BE2C (cell line): ENCODE data around the gene DNAJA4.
A peak's percentile ranks its signal among the peaks of the same experiment; 100 is the strongest.

Experiments used
- DNase-seq: peaks from one replicate; pipeline ENCODE4 v3.0.0-alpha.2; 2020
- H3K27me3 ChIP-seq: fragments of 250-450 bp; sonication (Bioruptor Pico); 2 replicates; pipeline ENCODE4 v1.5.1; 2020; ENCODE audit warnings: mild to moderate bottlenecking
- H3K36me3 ChIP-seq: fragments of 250-450 bp; sonication (Bioruptor Pico); 2 replicates; pipeline ENCODE4 v1.5.1; 2020; ENCODE audit warnings: mild to moderate bottlenecking
- H3K4me1 ChIP-seq: fragments of 250-450 bp; sonication (Bioruptor Pico); 2 replicates; pipeline ENCODE4 v1.5.1; 2020
- H3K4me3 ChIP-seq: 2 replicates; pipeline ENCODE4 v1.5.1; 2011; ENCODE audit warnings: low read depth, low read length
- H3K9me3 ChIP-seq: fragments of 250-450 bp; sonication (Bioruptor Pico); 2 replicates; pipeline ENCODE4 v1.5.1; 2020
- TF ChIP-seq, protein P1 (sequence below): IDR thresholded peaks from 2 replicates; pipeline ENCODE4 v1.5.1; 2012; ENCODE audit warnings: mild to moderate bottlenecking, low read depth, low read length

Gene DNAJA4

GRCh38 chr15:78315686-78316282 is 51.4 kb downstream of the DNAJA4 start:
- Histone ChIP-seq H3K4me3 (no peak overlapping the region), H3K4me1 (no peaks in the 10 kb centered on the region), H3K36me3 (no peaks in the 10 kb centered on the region), H3K9me3 (no peaks in the 10 kb centered on the region), H3K27me3 (no peaks in the 10 kb centered on the region)
- peak; percentile 67 for DNase-seq
- TF ChIP-seq, protein P1, sequence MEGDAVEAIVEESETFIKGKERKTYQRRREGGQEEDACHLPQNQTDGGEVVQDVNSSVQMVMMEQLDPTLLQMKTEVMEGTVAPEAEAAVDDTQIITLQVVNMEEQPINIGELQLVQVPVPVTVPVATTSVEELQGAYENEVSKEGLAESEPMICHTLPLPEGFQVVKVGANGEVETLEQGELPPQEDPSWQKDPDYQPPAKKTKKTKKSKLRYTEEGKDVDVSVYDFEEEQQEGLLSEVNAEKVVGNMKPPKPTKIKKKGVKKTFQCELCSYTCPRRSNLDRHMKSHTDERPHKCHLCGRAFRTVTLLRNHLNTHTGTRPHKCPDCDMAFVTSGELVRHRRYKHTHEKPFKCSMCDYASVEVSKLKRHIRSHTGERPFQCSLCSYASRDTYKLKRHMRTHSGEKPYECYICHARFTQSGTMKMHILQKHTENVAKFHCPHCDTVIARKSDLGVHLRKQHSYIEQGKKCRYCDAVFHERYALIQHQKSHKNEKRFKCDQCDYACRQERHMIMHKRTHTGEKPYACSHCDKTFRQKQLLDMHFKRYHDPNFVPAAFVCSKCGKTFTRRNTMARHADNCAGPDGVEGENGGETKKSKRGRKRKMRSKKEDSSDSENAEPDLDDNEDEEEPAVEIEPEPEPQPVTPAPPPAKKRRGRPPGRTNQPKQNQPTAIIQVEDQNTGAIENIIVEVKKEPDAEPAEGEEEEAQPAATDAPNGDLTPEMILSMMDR = peak; percentile 67

- H3K27me3 ChIP-seq = no peaks in the 10 kb centered on the region
- no peak overlapping the region for H3K4me3 ChIP-seq
- no peak for DNase-seq
- H3K4me1 ChIP-seq = no peaks in the 10 kb centered on the region
- H3K9me3 ChIP-seq = no peaks in the 10 kb centered on the region
- TF ChIP-seq, protein P1 = no peak
- H3K36me3 ChIP-seq = no peaks in the 10 kb centered on the region
Observed at GRCh38 chr15:78316283-78317083, 52.1 kb downstream of the DNAJA4 start.

DNA sequence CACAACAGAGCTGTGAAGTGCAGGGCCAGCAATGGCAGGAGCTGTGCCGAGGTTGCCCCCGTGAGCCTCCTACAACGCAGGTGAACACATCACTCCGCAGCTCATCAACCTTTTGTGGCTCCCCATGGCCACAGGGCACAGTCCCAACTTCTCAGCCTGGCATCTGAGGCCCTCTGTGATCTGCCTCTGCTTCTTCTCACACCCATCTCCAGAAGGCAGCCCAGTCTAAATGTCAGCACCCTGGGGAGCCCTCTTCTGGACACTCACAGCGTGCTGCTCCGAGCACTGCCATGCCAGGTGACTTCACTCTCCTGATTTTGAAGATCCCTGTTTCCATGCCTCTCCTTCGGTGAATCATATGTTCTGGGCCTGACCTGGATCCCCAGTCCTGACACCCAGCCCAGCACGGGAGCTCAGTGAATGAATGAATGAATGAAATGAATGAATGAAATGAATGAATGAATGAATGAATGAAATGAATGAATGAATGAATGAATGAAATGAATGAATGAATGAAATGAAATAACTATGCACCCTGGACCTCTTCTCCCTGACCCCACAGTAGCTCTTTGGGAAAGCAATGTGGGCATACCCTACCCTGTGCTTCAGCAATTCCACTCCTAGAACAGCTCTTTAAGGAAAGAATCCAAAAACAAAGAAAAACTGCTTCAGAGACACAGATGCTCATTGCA is 52.9 kb downstream of the DNAJA4 start:
- no peak overlapping the region for H3K4me3 ChIP-seq
- DNase-seq = peak; percentile 42
- no peaks in the 10 kb centered on the region for H3K9me3 ChIP-seq
- TF ChIP-seq, protein P1 = peak; percentile 44
- no peaks in the 10 kb centered on the region for H3K27me3 ChIP-seq
- peaks cover 8% of the 10 kb centered on the region for H3K4me1 ChIP-seq
- no peaks in the 10 kb centered on the region for H3K36me3 ChIP-seq

- TF ChIP-seq, protein P1 = no peak
- Histone ChIP-seq H3K4me3 (no peak overlapping the region), H3K27me3 (no peaks in the 10 kb centered on the region), H3K4me1 (peaks cover 15% of the 10 kb centered on the region), H3K9me3 (no peaks in the 10 kb centered on the region), H3K36me3 (no peaks in the 10 kb centered on the region)
- DNase-seq = no peak
Observed at GRCh38 chr15:78319588-78319987, 55.2 kb downstream of the DNAJA4 start.

DNA sequence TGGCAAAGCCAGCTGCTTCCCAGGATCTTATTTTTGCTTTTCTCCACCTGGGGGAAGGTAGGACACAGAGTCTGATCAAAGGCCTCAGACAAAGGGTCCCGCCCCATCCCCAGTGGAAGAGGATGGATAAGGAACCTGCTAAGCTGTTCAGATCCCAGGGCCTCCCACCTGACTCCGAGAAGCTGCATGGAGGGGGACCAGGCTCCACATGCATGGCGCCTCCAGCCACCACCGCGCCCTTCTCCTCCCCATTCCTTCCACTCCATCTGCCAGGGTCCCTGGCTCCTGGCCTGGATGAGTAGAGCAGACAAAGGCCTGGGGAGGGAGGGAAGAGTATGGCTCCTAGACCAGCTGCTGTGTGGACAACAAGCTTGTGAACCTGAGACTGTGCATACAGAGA is 55.8 kb downstream of the DNAJA4 start:
- TF ChIP-seq, protein P1 = no peak
- H3K27me3 ChIP-seq = no peaks in the 10 kb centered on the region
- no peak overlapping the region for H3K4me3 ChIP-seq
- H3K9me3 ChIP-seq = no peaks in the 10 kb centered on the region
- DNase-seq = no peak
- peaks cover 15% of the 10 kb centered on the region for H3K4me1 ChIP-seq
- no peaks in the 10 kb centered on the region for H3K36me3 ChIP-seq
